H1 (cell line): Measurements from ENCODE around the gene NOL8.

Experiments
- CEBPB ChIP-seq: IDR thresholded peaks from 2 replicates; pipeline ENCODE4 v1.6.1; 2012; ENCODE audit warnings: low read depth, low read length
- CHD2 ChIP-seq: IDR thresholded peaks from 2 replicates; pipeline ENCODE4 v1.6.1; 2012; ENCODE audit warnings: low read length, improper control_type of control experiment
- EP300 ChIP-seq, 2 experiments: IDR thresholded peaks; 1 replicate in 1 of 2; 2 replicates in 1 of 2; pipeline ENCODE4 v1.6.1; 2011 to 2012; ENCODE audit warnings: low read depth in 2 of 2, low read length in 2 of 2, mild to moderate bottlenecking in 2 of 2, borderline replicate concordance in 1 of 2, inconsistent platforms in 1 of 2, moderate library complexity in 1 of 2
- EZH2 ChIP-seq: fragments of 200-600 bp; sonication (generic); IDR thresholded peaks from 2 replicates; pipeline ENCODE4 v1.7.1; 2012; ENCODE audit warnings: low read depth, mild to moderate bottlenecking, moderate library complexity, low read length, inconsistent platforms; ENCODE audit not compliant: severe bottlenecking
- POLR2A ChIP-seq, 2 experiments: IDR thresholded peaks; 1 replicate in 1 of 2; 2 replicates in 1 of 2; pipeline ENCODE4 v1.6.1; 2011; ENCODE audit warnings: low read depth in 2 of 2, low read length in 2 of 2, mild to moderate bottlenecking in 2 of 2; ENCODE audit errors: control extremely low read depth in 1 of 2
- POLR2AphosphoS5 ChIP-seq: IDR thresholded peaks from 2 replicates; pipeline ENCODE4 v1.6.1; 2011; ENCODE audit warnings: low read depth, low read length
- RFX5 ChIP-seq: IDR thresholded peaks from 2 replicates; pipeline ENCODE4 v1.6.1; 2011; ENCODE audit warnings: low read depth, low read length, improper control_type of control experiment, borderline replicate concordance
- TAF1 ChIP-seq: IDR thresholded peaks from 2 replicates; pipeline ENCODE4 v1.6.1; 2011; ENCODE audit warnings: mild to moderate bottlenecking, low read depth, low read length
- YY1 ChIP-seq: IDR thresholded peaks from 2 replicates; pipeline ENCODE4 v1.6.1; 2011; ENCODE audit warnings: low read depth, mild to moderate bottlenecking, low read length
- ZNF274 ChIP-seq: IDR thresholded peaks from 2 replicates; pipeline ENCODE4 v1.7.0; 2012; ENCODE audit warnings: low read length, borderline replicate concordance; ENCODE audit errors: extremely low read depth
- TF ChIP-seq, protein P1 (sequence below): IDR thresholded peaks from 2 replicates; pipeline ENCODE4 v1.6.1; 2012; ENCODE audit warnings: low read length, inconsistent platforms
- TF ChIP-seq, protein P2 (sequence below), 3 experiments: IDR thresholded peaks; 1 replicate in 2 of 3; 2 replicates in 1 of 3; pipeline versions ENCODE4 v1.5.1 to v1.6.1; 2011; ENCODE audit warnings: low read length in 3 of 3, mild to moderate bottlenecking in 3 of 3, inconsistent platforms in 2 of 3, low read depth in 1 of 3, moderate library complexity in 1 of 3; ENCODE audit not compliant: insufficient read depth in 1 of 3; ENCODE audit errors: control extremely low read depth in 1 of 3
- TF ChIP-seq, protein P3 (sequence below): IDR thresholded peaks from 2 replicates; pipeline ENCODE4 v1.6.1; 2012; ENCODE audit warnings: inconsistent platforms

DNA sequence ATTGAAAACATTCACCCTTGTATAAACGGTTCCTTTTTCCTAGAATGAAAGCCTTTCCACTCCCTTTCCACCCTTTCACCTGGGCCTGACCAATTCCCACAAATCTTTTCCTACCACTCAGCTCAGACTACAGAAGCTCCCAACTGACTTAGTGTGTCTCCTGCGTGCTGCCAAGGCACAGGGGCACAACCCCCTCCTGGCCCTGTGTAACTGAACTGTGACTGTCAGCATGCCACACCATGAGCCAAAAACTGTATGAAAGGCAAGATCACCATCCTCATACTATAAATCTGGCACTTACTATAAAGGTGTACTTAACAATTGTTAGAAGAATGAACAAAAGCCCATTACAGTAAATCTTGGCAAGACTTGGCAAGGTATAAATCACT lies 11.5 kb downstream of the NOL8 start:
- TF ChIP-seq, protein P1, sequence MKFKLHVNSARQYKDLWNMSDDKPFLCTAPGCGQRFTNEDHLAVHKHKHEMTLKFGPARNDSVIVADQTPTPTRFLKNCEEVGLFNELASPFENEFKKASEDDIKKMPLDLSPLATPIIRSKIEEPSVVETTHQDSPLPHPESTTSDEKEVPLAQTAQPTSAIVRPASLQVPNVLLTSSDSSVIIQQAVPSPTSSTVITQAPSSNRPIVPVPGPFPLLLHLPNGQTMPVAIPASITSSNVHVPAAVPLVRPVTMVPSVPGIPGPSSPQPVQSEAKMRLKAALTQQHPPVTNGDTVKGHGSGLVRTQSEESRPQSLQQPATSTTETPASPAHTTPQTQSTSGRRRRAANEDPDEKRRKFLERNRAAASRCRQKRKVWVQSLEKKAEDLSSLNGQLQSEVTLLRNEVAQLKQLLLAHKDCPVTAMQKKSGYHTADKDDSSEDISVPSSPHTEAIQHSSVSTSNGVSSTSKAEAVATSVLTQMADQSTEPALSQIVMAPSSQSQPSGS, result no peak
- TF ChIP-seq, protein P2, sequence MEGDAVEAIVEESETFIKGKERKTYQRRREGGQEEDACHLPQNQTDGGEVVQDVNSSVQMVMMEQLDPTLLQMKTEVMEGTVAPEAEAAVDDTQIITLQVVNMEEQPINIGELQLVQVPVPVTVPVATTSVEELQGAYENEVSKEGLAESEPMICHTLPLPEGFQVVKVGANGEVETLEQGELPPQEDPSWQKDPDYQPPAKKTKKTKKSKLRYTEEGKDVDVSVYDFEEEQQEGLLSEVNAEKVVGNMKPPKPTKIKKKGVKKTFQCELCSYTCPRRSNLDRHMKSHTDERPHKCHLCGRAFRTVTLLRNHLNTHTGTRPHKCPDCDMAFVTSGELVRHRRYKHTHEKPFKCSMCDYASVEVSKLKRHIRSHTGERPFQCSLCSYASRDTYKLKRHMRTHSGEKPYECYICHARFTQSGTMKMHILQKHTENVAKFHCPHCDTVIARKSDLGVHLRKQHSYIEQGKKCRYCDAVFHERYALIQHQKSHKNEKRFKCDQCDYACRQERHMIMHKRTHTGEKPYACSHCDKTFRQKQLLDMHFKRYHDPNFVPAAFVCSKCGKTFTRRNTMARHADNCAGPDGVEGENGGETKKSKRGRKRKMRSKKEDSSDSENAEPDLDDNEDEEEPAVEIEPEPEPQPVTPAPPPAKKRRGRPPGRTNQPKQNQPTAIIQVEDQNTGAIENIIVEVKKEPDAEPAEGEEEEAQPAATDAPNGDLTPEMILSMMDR (IDR thresholded peaks at IDR 0.05; ENCODE audit: control extremely low read depth in 1 of 3, insufficient read depth in 1 of 3, low read depth in 1 of 3, low read length in 3 of 3), result no peak
- no peak for TF ChIP-seq ZNF274
- TF ChIP-seq, protein P3, sequence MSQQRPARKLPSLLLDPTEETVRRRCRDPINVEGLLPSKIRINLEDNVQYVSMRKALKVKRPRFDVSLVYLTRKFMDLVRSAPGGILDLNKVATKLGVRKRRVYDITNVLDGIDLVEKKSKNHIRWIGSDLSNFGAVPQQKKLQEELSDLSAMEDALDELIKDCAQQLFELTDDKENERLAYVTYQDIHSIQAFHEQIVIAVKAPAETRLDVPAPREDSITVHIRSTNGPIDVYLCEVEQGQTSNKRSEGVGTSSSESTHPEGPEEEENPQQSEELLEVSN, result no peak
- TF ChIP-seq CEBPB, result no peak
- no peak for TF ChIP-seq POLR2A (IDR thresholded peaks at IDR 0.05; ENCODE audit: control extremely low read depth in 1 of 2, low read depth in 2 of 2, low read length in 2 of 2)
- no peak for TF ChIP-seq POLR2AphosphoS5
- no peak for TF ChIP-seq TAF1
- TF ChIP-seq RFX5, result no peak
- TF ChIP-seq YY1, result no peak
- no peak for TF ChIP-seq EZH2
- no peak for TF ChIP-seq EP300 (IDR thresholded peaks at IDR 0.05; ENCODE audit: borderline replicate concordance in 1 of 2, low read depth in 2 of 2, low read length in 2 of 2)
- TF ChIP-seq CHD2, result no peak
